GM23338 (cell line): ENCODE results near the gene BRF1. TPM values are rescaled to one million over a fixed set of nuclear protein-coding genes. Genes with fewer than 3 reads are reported as not detected.

Experiments
- ATAC-seq: fragments of 200-7000 bp; cut with Tn5 transposase; 3 replicates; pipeline ENCODE4 v1.9.1; 2020
- DNase-seq: peaks from one replicate; pipeline ENCODE4 v3.0.0-alpha.2; 2015; ENCODE audit warnings: low spot score
- H2AFZ ChIP-seq: fragments of 200-600 bp; sonication (generic); 2 replicates; pipeline ENCODE4 v1.8.0; 2016; ENCODE audit warnings: antibody characterized with exemption, mild to moderate bottlenecking, moderate library complexity
- H3F3A ChIP-seq: fragments of 200-600 bp; sonication (generic); replicated peaks from 2 replicates; pipeline ENCODE4 v1.8.0; 2017; ENCODE audit warnings: antibody characterized with exemption, mixed run types, low read depth
- H3K27ac ChIP-seq: fragments of 200-600 bp; sonication (generic); 2 replicates; pipeline ENCODE4 v1.6.1; 2016; ENCODE audit warnings: low read depth
- H3K27me3 ChIP-seq: fragments of 200-600 bp; sonication (generic); 2 replicates; pipeline ENCODE4 v1.8.0; 2016; ENCODE audit warnings: mild to moderate bottlenecking, mixed run types, moderate library complexity; ENCODE audit not compliant: insufficient read depth
- H3K36me3 ChIP-seq: fragments of 200-600 bp; sonication (generic); 2 replicates; pipeline ENCODE4 v1.8.0; 2016; ENCODE audit warnings: mild to moderate bottlenecking; ENCODE audit not compliant: insufficient read depth
- H3K4me1 ChIP-seq: fragments of 200-600 bp; sonication (generic); 2 replicates; pipeline ENCODE4 v1.8.0; 2016; ENCODE audit warnings: mild to moderate bottlenecking, moderate library complexity; ENCODE audit not compliant: insufficient read depth
- H3K4me2 ChIP-seq: fragments of 200-600 bp; sonication (generic); 2 replicates; pipeline ENCODE4 v1.7.1; 2017; ENCODE audit warnings: mixed run types
- H3K4me3 ChIP-seq: fragments of 200-600 bp; sonication (generic); 2 replicates; pipeline ENCODE4 v1.6.1; 2016; ENCODE audit warnings: mixed run types
- H3K79me2 ChIP-seq: fragments of 200-600 bp; sonication (generic); replicated peaks from 2 replicates; pipeline ENCODE4 v1.8.0; 2017; ENCODE audit warnings: mild to moderate bottlenecking; ENCODE audit not compliant: insufficient read depth
- H3K9me2 ChIP-seq: fragments of 200-600 bp; sonication (generic); 2 replicates; pipeline ENCODE4 v1.8.0; 2017; ENCODE audit not compliant: insufficient read depth
- H4K20me1 ChIP-seq: fragments of 200-600 bp; sonication (generic); replicated peaks from 2 replicates; pipeline ENCODE4 v1.8.0; 2017; ENCODE audit warnings: mild to moderate bottlenecking; ENCODE audit not compliant: insufficient read depth
- H3K27ac Mint-ChIP-seq: 2 replicates; pipeline ENCODE4 v1.8.0; 2020; ENCODE audit warnings: inconsistent platforms, mild to moderate bottlenecking, moderate library complexity, mixed read lengths
- H3K27me3 Mint-ChIP-seq: 3 replicates; pipeline ENCODE4 v1.8.0; 2022; ENCODE audit warnings: low read depth, mild to moderate bottlenecking, moderate library complexity, mixed read lengths, inconsistent platforms; ENCODE audit not compliant: insufficient read depth, poor library complexity
- H3K36me3 Mint-ChIP-seq: 3 replicates; pipeline ENCODE4 v1.8.0; 2021; ENCODE audit warnings: low read depth, mild to moderate bottlenecking, inconsistent platforms, moderate library complexity, mixed read lengths
- H3K4me1 Mint-ChIP-seq: 3 replicates; pipeline ENCODE4 v1.8.0; 2020; ENCODE audit warnings: mild to moderate bottlenecking, inconsistent platforms, mixed read lengths
- H3K4me3 Mint-ChIP-seq: 3 replicates; pipeline ENCODE4 v1.8.0; 2021; ENCODE audit warnings: moderate library complexity, mild to moderate bottlenecking, inconsistent platforms, mixed read lengths
- H3K9me3 Mint-ChIP-seq: 3 replicates; pipeline ENCODE4 v1.8.0; 2020; ENCODE audit warnings: moderate library complexity, mild to moderate bottlenecking, inconsistent platforms, mixed read lengths
- CTCF ChIP-seq, 2 experiments: fragments of 200-600 bp in 1 of 2; sonication (generic) in 1 of 2; conservative IDR thresholded peaks; 2 replicates each; pipeline versions ENCODE4 v1.5.1 to v1.6.1; 2016 to 2017; ENCODE audit warnings: antibody characterized with exemption in 2 of 2, low read depth in 2 of 2, mild to moderate bottlenecking in 2 of 2, moderate library complexity in 1 of 2
- ETS1 ChIP-seq: IDR thresholded peaks from 2 replicates; pipeline ENCODE4 v1.6.1; 2016; ENCODE audit warnings: antibody characterized with exemption
- EZH2 ChIP-seq: fragments of 200-600 bp; sonication (generic); IDR thresholded peaks from one replicate; pipeline ENCODE4 v1.8.0; 2017; ENCODE audit warnings: antibody characterized with exemption, mild to moderate bottlenecking, low read depth; ENCODE audit not compliant: unreplicated experiment
- EZH2phosphoT487 ChIP-seq: fragments of 200-600 bp; sonication (generic); IDR thresholded peaks from one replicate; pipeline ENCODE4 v1.8.1; 2018; ENCODE audit warnings: antibody characterized with exemption; ENCODE audit not compliant: unreplicated experiment
- JUNB ChIP-seq: IDR thresholded peaks from one replicate; pipeline ENCODE4 v1.6.1; 2016; ENCODE audit warnings: antibody characterized with exemption; ENCODE audit not compliant: unreplicated experiment
- NANOG ChIP-seq: IDR thresholded peaks from 2 replicates; pipeline ENCODE4 v1.6.1; 2016; ENCODE audit warnings: antibody characterized with exemption, borderline replicate concordance
- POLR2AphosphoS5 ChIP-seq: IDR thresholded peaks from 2 replicates; pipeline ENCODE4 v1.6.1; 2016; ENCODE audit warnings: antibody characterized with exemption, low read depth
- ZNF462 ChIP-seq: fragments of 250-450 bp; sonication (Bioruptor Pico); IDR thresholded peaks from 2 replicates; pipeline ENCODE4 v1.5.0; 2020; ENCODE audit warnings: mild to moderate bottlenecking, moderate library complexity
- polyA plus RNA-seq: library from polyadenylated mRNA; unstranded; fragments of >200 nt; fragmentation: Nextera tagmentation; extraction: Ambion mirVana; gene quantifications from 2 replicates; pipeline ENCODE4 v1.2.1, GENCODE V29; 2016
- total RNA-seq: library from RNA; depleted of rRNA; stranded (reverse); fragments of >200 nt; shearing (Covaris generic); gene quantifications from 2 replicates; pipeline ENCODE4 v1.2.3, GENCODE V29; 2014

Gene BRF1
- total and polyA plus RNA-seq, 2 experiments from 2014 or later, result 8.6 to 29.9 TPM

- H3K27me3 ChIP-seq, result no peaks in the 10 kb centered on the region
- peak overlapping the region; percentile 38; the same call in 1 of the 2 replicates for H3K4me2 ChIP-seq
- peaks cover 69% of the 10 kb centered on the region for H3K4me1 Mint-ChIP-seq
- peaks cover 33% of the 10 kb centered on the region for H3K4me1 ChIP-seq
- H2AFZ ChIP-seq, result no peak overlapping the region
- no peaks in the 10 kb centered on the region for H3K9me3 Mint-ChIP-seq
- no peak for TF ChIP-seq EZH2phosphoT487
- no peak for TF ChIP-seq ETS1
- TF ChIP-seq NANOG, result no peak
- no peak for TF ChIP-seq POLR2AphosphoS5
- no peak for TF ChIP-seq CTCF (conservative IDR thresholded peaks at IDR 0.05; ENCODE audit: low read depth in 2 of 2)
- 0 out of 2 replicates have a peak overlapping the region, but pooled peaks have one; percentile 66 for H3K27ac ChIP-seq
- no peak overlapping the region; the same call in 2 of the 3 replicates for H3K4me3 Mint-ChIP-seq
- peaks cover 5% of the 10 kb centered on the region; the same call in 2 of the 3 replicates for H3K36me3 Mint-ChIP-seq
- H3K4me3 ChIP-seq, result no peak overlapping the region
- ATAC-seq (peak; percentile 11), DNase-seq (no peak)
- H3K27me3 Mint-ChIP-seq, result peaks cover 20% of the 10 kb centered on the region
- H3K27ac Mint-ChIP-seq, result no peak overlapping the region
- H3K36me3 ChIP-seq, result no peaks in the 10 kb centered on the region
- H3K79me2 ChIP-seq, result peaks cover 89% of the 10 kb centered on the region
- H4K20me1 ChIP-seq, result peaks cover 49% of the 10 kb centered on the region; the same call in 1 of the 2 replicates
- no peaks in the 10 kb centered on the region for H3F3A ChIP-seq
- no peaks in the 10 kb centered on the region for H3K9me2 ChIP-seq
These were observed 25.1 kb upstream of the BRF1 start for GRCh38 chr14:105325716-105326567.

- Mint-ChIP-seq H3K9me3 (no peaks in the 10 kb centered on the region), H3K27me3 (peaks cover 23% of the 10 kb centered on the region), H3K4me3 (no peak overlapping the region), H3K27ac (no peak overlapping the region; the same call in 1 of the 2 replicates), H3K4me1 (peaks cover 66% of the 10 kb centered on the region), H3K36me3 (peaks cover 5% of the 10 kb centered on the region; the same call in 2 of the 3 replicates)
- peak overlapping the region; percentile 38; the same call in 1 of the 2 replicates for H3K4me2 ChIP-seq
- DNase-seq (no peak), ATAC-seq (no peak)
- peaks cover 49% of the 10 kb centered on the region; the same call in 1 of the 2 replicates for H4K20me1 ChIP-seq
- H3K27ac ChIP-seq, result no peak overlapping the region
- H3K4me3 ChIP-seq, result no peak overlapping the region
- peaks cover 89% of the 10 kb centered on the region for H3K79me2 ChIP-seq
- H3K4me1 ChIP-seq, result peaks cover 26% of the 10 kb centered on the region; the same call in 1 of the 2 replicates
- no peaks in the 10 kb centered on the region for H3K9me2 ChIP-seq
- H3F3A ChIP-seq, result no peaks in the 10 kb centered on the region
- no peaks in the 10 kb centered on the region for H3K36me3 ChIP-seq
- H2AFZ ChIP-seq, result no peak overlapping the region
- no peaks in the 10 kb centered on the region for H3K27me3 ChIP-seq
- TF ChIP-seq JUNB (no peak), EZH2 (no peak), EZH2phosphoT487 (no peak), ZNF462 (no peak)
These were observed 24.5 kb upstream of the BRF1 start for GRCh38 chr14:105325303-105325702.
